SK-N-SH (cell line): ENCODE results near the gene SETBP1. TPM values are rescaled to one million over a fixed set of nuclear protein-coding genes. Genes with fewer than 3 reads are reported as not detected.
A peak's percentile ranks its signal among the peaks of the same experiment; 100 is the strongest.

Source experiments
- CTCF ChIA-PET: fragments of 300-600, 350-600 bp; formaldehyde crosslinking; extraction: SDS; loops from one replicate; lab custom pipeline; 2021; lab: Yijun Ruan, JAX
- POLR2A ChIA-PET: fragments of 350-600 bp; sonication (Branson Sonifier 250); formaldehyde crosslinking; extraction: SDS; loops from one replicate; lab custom pipeline; 2020; ENCODE audit warnings: antibody characterized with exemption, inconsistent platforms; lab: Yijun Ruan, JAX
- DNase-seq: peaks from one replicate; pipeline ENCODE4 v3.0.0; 2012
- H2AFZ ChIP-seq: fragments of 200-600 bp; sonication (generic); 2 replicates; pipeline ENCODE4 v1.8.1; 2016; ENCODE audit warnings: antibody characterized with exemption, mild to moderate bottlenecking, low read depth
- H3F3A ChIP-seq: fragments of 200-600 bp; sonication (generic); replicated peaks from 2 replicates; pipeline ENCODE3; 2016; ENCODE audit warnings: antibody characterized with exemption, mild to moderate bottlenecking; ENCODE audit not compliant: insufficient read depth
- H3K27ac ChIP-seq, 2 experiments: fragments of 200-500 bp in 1 of 2; fragments of 200-600 bp in 1 of 2; sonication (Bioruptor generic) in 1 of 2; sonication (generic), shearing (Covaris generic) in 1 of 2; 2 replicates each; pipeline versions ENCODE4 v1.5.1 to v1.6.1; 2014 to 2016; ENCODE audit warnings: low read depth in 2 of 2, inconsistent platforms in 1 of 2, low read length in 1 of 2, mild to moderate bottlenecking in 1 of 2, mixed read lengths in 1 of 2
- H3K27me3 ChIP-seq: fragments of 200-600 bp; sonication (generic), shearing (Covaris generic); 2 replicates; pipeline ENCODE4 v1.6.1; 2016; ENCODE audit warnings: mixed run types; ENCODE audit not compliant: insufficient read depth
- H3K36me3 ChIP-seq, 2 experiments: fragments of 200-500 bp in 1 of 2; fragments of 200-600 bp in 1 of 2; sonication (Bioruptor generic) in 1 of 2; sonication (generic) in 1 of 2; replicated peaks in 1 of 2; 2 replicates each; pipeline versions ENCODE3 to v1.5.1; 2014 to 2016; ENCODE audit warnings: low read length in 1 of 2, mild to moderate bottlenecking in 1 of 2; ENCODE audit not compliant: insufficient read depth in 2 of 2, control insufficient read depth in 1 of 2
- H3K4me1 ChIP-seq, 2 experiments: fragments of 200-500 bp in 1 of 2; fragments of 200-600 bp in 1 of 2; sonication (Bioruptor generic) in 1 of 2; sonication (generic), shearing (Covaris generic) in 1 of 2; 2 replicates each; pipeline versions ENCODE4 v1.5.1 to v1.6.1; 2014 to 2016; ENCODE audit warnings: low read depth in 1 of 2, low read length in 1 of 2, mixed run types in 1 of 2; ENCODE audit not compliant: insufficient read depth in 2 of 2, control insufficient read depth in 1 of 2
- H3K4me2 ChIP-seq: fragments of 200-600 bp; sonication (generic), shearing (Covaris generic); 2 replicates; pipeline ENCODE4 v1.6.1; 2017; ENCODE audit warnings: mixed run types
- H3K4me3 ChIP-seq, 2 experiments: fragments of 200-500 bp in 1 of 2; fragments of 200-600 bp in 1 of 2; sonication (Bioruptor generic) in 1 of 2; sonication (generic), shearing (Covaris generic) in 1 of 2; 2 replicates each; pipeline versions ENCODE4 v1.5.1 to v1.8.1; 2014 to 2016; ENCODE audit warnings: low read depth in 2 of 2, inconsistent platforms in 1 of 2, low read length in 1 of 2, mild to moderate bottlenecking in 1 of 2, mixed read lengths in 1 of 2, moderate library complexity in 1 of 2
- H3K79me2 ChIP-seq: fragments of 200-600 bp; sonication (generic); 2 replicates; pipeline ENCODE4 v1.8.1; 2017; ENCODE audit warnings: mild to moderate bottlenecking; ENCODE audit not compliant: insufficient read depth
- H3K9ac ChIP-seq: fragments of 200-600 bp; sonication (generic); 2 replicates; pipeline ENCODE4 v1.6.1; 2017; ENCODE audit warnings: mixed run types
- H3K9me2 ChIP-seq: fragments of 200-600 bp; sonication (generic); 2 replicates; pipeline ENCODE4 v1.6.1; 2017; ENCODE audit warnings: mixed run types
- H3K9me3 ChIP-seq: fragments of 200-600 bp; sonication (generic); 2 replicates; pipeline ENCODE4 v1.6.1; 2017; ENCODE audit warnings: mixed run types, mild to moderate bottlenecking, moderate library complexity
- H4K20me1 ChIP-seq: fragments of 200-600 bp; sonication (generic); 2 replicates; pipeline ENCODE4 v1.6.1; 2017; ENCODE audit warnings: mild to moderate bottlenecking, mixed run types; ENCODE audit not compliant: insufficient read depth
- CHD2 ChIP-seq: fragments of 150-350 bp; IDR thresholded peaks from 2 replicates; pipeline ENCODE4 v1.6.1; 2018; ENCODE audit warnings: low read length; ENCODE audit not compliant: partially characterized antibody
- EP300 ChIP-seq, 2 experiments: IDR thresholded peaks; 2 replicates each; pipeline versions ENCODE4 v1.4.0 to v1.6.1; 2012; ENCODE audit warnings: borderline replicate concordance in 1 of 2, low read depth in 1 of 2, low read length in 1 of 2
- FOXJ3 ChIP-seq: sonication (generic); formaldehyde crosslinking; IDR thresholded peaks from 2 replicates; pipeline ENCODE4 v1.5.1; 2020; ENCODE audit warnings: mild to moderate bottlenecking, missing genetic modification reagents
- FOXM1 ChIP-seq: IDR thresholded peaks from 2 replicates; pipeline ENCODE4 v1.4.0; 2012; ENCODE audit warnings: low read depth, mild to moderate bottlenecking
- MAX ChIP-seq: IDR thresholded peaks from 2 replicates; pipeline ENCODE4 v1.4.0; 2012; ENCODE audit warnings: low read depth
- MEF2A ChIP-seq: IDR thresholded peaks from 2 replicates; pipeline ENCODE4 v1.4.0; 2012; ENCODE audit warnings: low read depth, borderline replicate concordance
- RCOR1 ChIP-seq: fragments of 150-350 bp; IDR thresholded peaks from 2 replicates; pipeline ENCODE4 v1.6.1; 2017; ENCODE audit warnings: antibody characterized with exemption, low read length
- RXRA ChIP-seq: IDR thresholded peaks from 2 replicates; pipeline ENCODE4 v1.4.0; 2012; ENCODE audit warnings: low read depth, mild to moderate bottlenecking, borderline replicate concordance
- SIN3A ChIP-seq: IDR thresholded peaks from 2 replicates; pipeline ENCODE4 v1.6.1; 2012; ENCODE audit warnings: low read depth, mild to moderate bottlenecking, low read length, moderate library complexity, borderline replicate concordance
- SMC3 ChIP-seq: IDR thresholded peaks from 2 replicates; pipeline ENCODE4 v1.6.1; 2012; ENCODE audit warnings: low read depth, low read length, improper control_type of control experiment
- TCF12 ChIP-seq: IDR thresholded peaks from 2 replicates; pipeline ENCODE4 v1.4.0; 2012
- USF1 ChIP-seq: IDR thresholded peaks from 2 replicates; pipeline ENCODE4 v1.4.0; 2012; ENCODE audit warnings: low read depth, borderline replicate concordance
- YY1 ChIP-seq: IDR thresholded peaks from 2 replicates; pipeline ENCODE4 v1.4.0; 2012; ENCODE audit warnings: low read depth, mild to moderate bottlenecking
- ZBTB33 ChIP-seq: IDR thresholded peaks from 2 replicates; pipeline ENCODE4 v1.4.0; 2012; ENCODE audit warnings: low read depth, borderline replicate concordance
- WGBS: methylation state at CpG from one replicate; pipeline ENCODE4 v1.1.6; 2017; ENCODE audit warnings: low lambda C conversion rate; 5-methylcytosine and 5-hydroxymethylcytosine counted together
- polyA plus RNA-seq, 3 experiments: library from polyadenylated mRNA; depleted of rRNA; stranded (reverse); fragments of >200 nt; gene quantifications; 2 replicates each; pipeline ENCODE4 v1.2.3, GENCODE V29; 2012

SETBP1 gene
- polyA plus RNA-seq, 1 of the 3 experiments (the other 2 are of a cell fraction): 3.0 TPM

GRCh38 chr18:44803019-44803650 lies 122.4 kb downstream of the SETBP1 start:
- Histone ChIP-seq H3K79me2 (no peaks in the 10 kb centered on the region), H3K36me3 (peaks cover 0 to 4% of the 10 kb centered on the region in 2 experiments), H3K4me3 (no peak overlapping the region), H2AFZ (no peak overlapping the region), H3K27ac (peak overlapping the region in 1 of 2 experiments; percentile 17; a peak in 1 of 4 replicates), H3K27me3 (no peaks in the 10 kb centered on the region), H3K4me1 (peaks cover 0 to 8% of the 10 kb centered on the region in 2 experiments; a peak in 1 of 4 replicates), H3K9ac (no peak overlapping the region), H3K9me3 (no peaks in the 10 kb centered on the region), H3K9me2 (no peaks in the 10 kb centered on the region), H3F3A (no peaks in the 10 kb centered on the region), H3K4me2 (0 out of 2 replicates have a peak overlapping the region, but pooled peaks have one; percentile 20), H4K20me1 (no peaks in the 10 kb centered on the region)
- CTCF ChIA-PET: interaction anchor here (1.0 kb wide), 1 partner anchor 18 kb away, joined by 3 read pairs; no protein-coding TSS in a partner anchor
- 80% methylated on average over 7 of the region's 7 CpGs for WGBS
- no peak for DNase-seq
- POLR2A ChIA-PET: interaction anchor here (0.8 kb wide), 1 partner anchor 59 kb away, joined by 3 read pairs; no protein-coding TSS in a partner anchor
- TF ChIP-seq EP300 (IDR thresholded peaks at IDR 0.05; ENCODE audit: borderline replicate concordance in 1 of 2, low read depth in 1 of 2, low read length in 1 of 2): no peak
- peak; percentile 52; the same call in 1 of the 2 replicates for TF ChIP-seq MEF2A

- POLR2A ChIA-PET: no interaction called here
- Histone ChIP-seq H3K9me3 (no peaks in the 10 kb centered on the region), H3K4me2 (no peak overlapping the region), H3K79me2 (no peaks in the 10 kb centered on the region), H3K4me3 (no peak overlapping the region), H2AFZ (no peak overlapping the region), H3K9ac (no peak overlapping the region), H3F3A (no peaks in the 10 kb centered on the region), H4K20me1 (no peaks in the 10 kb centered on the region), H3K27ac (no peak overlapping the region), H3K4me1 (peaks cover 0 to 8% of the 10 kb centered on the region in 2 experiments; a peak in 1 of 4 replicates), H3K36me3 (peaks cover 0 to 4% of the 10 kb centered on the region in 2 experiments), H3K9me2 (no peaks in the 10 kb centered on the region), H3K27me3 (no peaks in the 10 kb centered on the region)
- TF ChIP-seq EP300 (IDR thresholded peaks at IDR 0.05; ENCODE audit: borderline replicate concordance in 1 of 2, low read depth in 1 of 2, low read length in 1 of 2) (no peak), YY1 (no peak), MAX (no peak), ZBTB33 (no peak), RCOR1 (no peak), FOXM1 (no peak)
- WGBS: 76% methylated on average over 2 of the region's 2 CpGs
- CTCF ChIA-PET: no interaction called here
- no peak for DNase-seq
These were observed 123.3 kb downstream of the SETBP1 start for GRCh38 chr18:44804033-44804432.

- Histone ChIP-seq H3K36me3 (peaks cover 0 to 4% of the 10 kb centered on the region in 2 experiments), H4K20me1 (no peaks in the 10 kb centered on the region), H3K4me2 (no peak overlapping the region), H3K4me1 (peaks cover 0 to 8% of the 10 kb centered on the region in 2 experiments; a peak in 1 of 4 replicates), H3F3A (no peaks in the 10 kb centered on the region), H3K9ac (no peak overlapping the region), H3K9me3 (no peaks in the 10 kb centered on the region), H2AFZ (no peak overlapping the region), H3K79me2 (no peaks in the 10 kb centered on the region), H3K4me3 (no peak overlapping the region), H3K9me2 (no peaks in the 10 kb centered on the region), H3K27me3 (no peaks in the 10 kb centered on the region), H3K27ac (no peak overlapping the region)
- ChIA-PET CTCF (no interaction called here), POLR2A (no interaction called here)
- no peak for DNase-seq
- WGBS: 94% methylated on average over 3 of the region's 3 CpGs
- TF ChIP-seq MEF2A (no peak), FOXJ3 (CRISPR knock-in tag) (no peak), SMC3 (no peak), CHD2 (no peak), SIN3A (no peak), USF1 (no peak), TCF12 (no peak), RXRA (no peak)
These were observed 124.5 kb downstream of the SETBP1 start for GRCh38 chr18:44805176-44805575.
